ENCODE data around the gene ATXN7L3. TPM values are rescaled to one million over a fixed set of nuclear protein-coding genes. Genes with fewer than 3 reads are reported as not detected.

ATXN7L3 gene
- total and polyA plus RNA-seq, 4 donors, result 41.9 to 118 (median 78.4) TPM

- Histone ChIP-seq H3K4me1 (ENCODE audit: control insufficient read depth, insufficient read depth, low read length) (peaks cover 38% of the 10 kb centered on the region), H3K27ac (ENCODE audit: low read depth, low read length) (no peak overlapping the region)
These were observed 19.5 kb upstream of the ATXN7L3 start for GRCh38 chr17:44219108-44219615.

GRCh38 chr17:44218344-44219107, 18.8 kb upstream of the ATXN7L3 start:
- Histone ChIP-seq H3K36me3 (ENCODE audit: control insufficient read depth, insufficient read depth, low read length) (peaks cover 47% of the 10 kb centered on the region), H3K9me3 (ENCODE audit: control insufficient read depth, insufficient read depth, low read length) (no peaks in the 10 kb centered on the region), H3K4me1 (ENCODE audit: control insufficient read depth, insufficient read depth, low read length) (peaks cover 31% of the 10 kb centered on the region), H3K27ac (ENCODE audit: low read depth, low read length) (peak overlapping the region; percentile 65), H3K27me3 (ENCODE audit: control insufficient read depth, insufficient read depth, low read length) (no peaks in the 10 kb centered on the region), H3K4me3 (ENCODE audit: low read depth, low read length) (peak overlapping the region; percentile 59)
- under 1% methylated on average over 52 of the region's 89 CpGs for WGBS (ENCODE audit: insufficient coverage)
- DNase-seq (ENCODE audit: low read depth in 4 of 6, low spot score in 6 of 6), result peak in 3 of 6 donors; percentile 87 to 97 (median 97)

More at GRCh38 chr17:44219108-44219615, 19.5 kb upstream of the ATXN7L3 start:
- DNase-seq (ENCODE audit: low read depth in 4 of 6, low spot score in 6 of 6), result peak in 3 of 6 donors; percentile 52 to 88 (median 78)
- Histone ChIP-seq H3K9me3 (ENCODE audit: control insufficient read depth, insufficient read depth, low read length) (no peaks in the 10 kb centered on the region), H3K4me3 (ENCODE audit: low read depth, low read length) (peak overlapping the region; percentile 21), H3K27me3 (ENCODE audit: control insufficient read depth, insufficient read depth, low read length) (no peaks in the 10 kb centered on the region), H3K36me3 (ENCODE audit: control insufficient read depth, insufficient read depth, low read length) (peaks cover 41% of the 10 kb centered on the region)
- WGBS (ENCODE audit: insufficient coverage), result under 1% methylated on average over 73 of the region's 73 CpGs

- no peaks in the 10 kb centered on the region for H3K27me3 ChIP-seq (ENCODE audit: control insufficient read depth, insufficient read depth, low read length)
These were observed 18.2 kb upstream of the ATXN7L3 start for GRCh38 chr17:44217738-44218343.

GRCh38 chr17:44216694-44217093, 17.0 kb upstream of the ATXN7L3 start:
- H3K27ac ChIP-seq (ENCODE audit: low read depth, low read length), result no peak overlapping the region
- DNase-seq (ENCODE audit: low read depth in 4 of 6, low spot score in 6 of 6), result peak in 1 of 6 donors; percentile 1
- WGBS (ENCODE audit: insufficient coverage), result 73% methylated on average over 5 of the region's 5 CpGs
- H3K4me3 ChIP-seq (ENCODE audit: low read depth, low read length), result no peak overlapping the region
- H3K36me3 ChIP-seq (ENCODE audit: control insufficient read depth, insufficient read depth, low read length), result peaks cover 66% of the 10 kb centered on the region
- no peaks in the 10 kb centered on the region for H3K27me3 ChIP-seq (ENCODE audit: control insufficient read depth, insufficient read depth, low read length)
- H3K4me1 ChIP-seq (ENCODE audit: control insufficient read depth, insufficient read depth, low read length), result peaks cover 14% of the 10 kb centered on the region
- H3K9me3 ChIP-seq (ENCODE audit: control insufficient read depth, insufficient read depth, low read length), result no peaks in the 10 kb centered on the region

More at GRCh38 chr17:44217738-44218343, 18.2 kb upstream of the ATXN7L3 start:
- Histone ChIP-seq H3K36me3 (ENCODE audit: control insufficient read depth, insufficient read depth, low read length) (peaks cover 54% of the 10 kb centered on the region), H3K4me1 (ENCODE audit: control insufficient read depth, insufficient read depth, low read length) (peaks cover 25% of the 10 kb centered on the region), H3K9me3 (ENCODE audit: control insufficient read depth, insufficient read depth, low read length) (no peaks in the 10 kb centered on the region), H3K27ac (ENCODE audit: low read depth, low read length) (peak overlapping the region; percentile 65), H3K4me3 (ENCODE audit: low read depth, low read length) (peak overlapping the region; percentile 59)
- 2% methylated on average over 10 of the region's 10 CpGs for WGBS (ENCODE audit: insufficient coverage)
- no peak for DNase-seq (ENCODE audit: low read depth in 4 of 6, low spot score in 6 of 6)

DNA sequence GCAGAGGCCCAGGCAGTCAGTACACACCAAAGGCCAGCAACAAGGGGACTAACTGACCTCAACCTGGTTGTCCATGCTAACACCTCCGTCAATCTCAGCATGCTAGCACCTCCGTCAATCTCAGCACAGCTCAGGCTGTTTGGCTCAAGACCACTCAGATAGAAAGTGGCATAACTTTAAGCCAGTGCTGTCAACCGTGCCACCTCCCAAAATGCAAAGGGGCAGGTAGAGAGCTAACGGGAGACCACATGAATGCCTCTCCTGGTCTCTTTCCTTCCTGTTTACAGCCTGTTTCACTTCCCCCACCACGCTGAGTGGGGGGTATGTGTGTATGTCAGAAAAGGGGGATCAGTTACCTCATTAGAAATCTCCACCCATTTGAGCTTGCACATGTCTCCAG, 16.5 kb upstream of the ATXN7L3 start:
- no peaks in the 10 kb centered on the region for H3K9me3 ChIP-seq (ENCODE audit: control insufficient read depth, insufficient read depth, low read length)
- no peak for DNase-seq (ENCODE audit: low read depth in 4 of 6, low spot score in 6 of 6)
- no peak overlapping the region for H3K4me3 ChIP-seq (ENCODE audit: low read depth, low read length)
- H3K27me3 ChIP-seq (ENCODE audit: control insufficient read depth, insufficient read depth, low read length), result no peaks in the 10 kb centered on the region
- H3K27ac ChIP-seq (ENCODE audit: low read depth, low read length), result no peak overlapping the region
- peaks cover 71% of the 10 kb centered on the region for H3K36me3 ChIP-seq (ENCODE audit: control insufficient read depth, insufficient read depth, low read length)
- peaks cover 17% of the 10 kb centered on the region for H3K4me1 ChIP-seq (ENCODE audit: control insufficient read depth, insufficient read depth, low read length)
- 94% methylated on average over 2 of the region's 5 CpGs for WGBS (ENCODE audit: insufficient coverage)

DNA sequence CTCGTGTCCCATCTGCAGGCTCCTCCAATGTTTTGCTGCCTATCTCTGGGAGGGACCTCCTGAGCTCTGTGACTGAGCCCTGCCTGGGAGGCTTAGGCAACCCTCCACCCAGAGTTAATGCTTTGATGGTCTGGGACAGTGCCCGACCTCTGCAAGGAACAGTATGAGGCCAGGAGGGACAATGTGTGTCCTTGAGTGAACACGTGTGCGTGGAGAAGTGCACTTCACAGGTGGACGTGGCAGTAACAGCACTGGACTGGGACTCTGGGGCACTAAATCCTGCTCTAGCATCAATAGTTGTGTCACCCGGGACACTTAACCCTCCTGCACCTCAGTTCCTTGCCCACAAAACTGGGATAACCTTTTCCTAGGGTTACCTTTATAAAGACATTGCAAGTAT, 15.2 kb upstream of the ATXN7L3 start:
- WGBS (ENCODE audit: insufficient coverage), result 86% methylated on average over 6 of the region's 6 CpGs
- no peak for DNase-seq (ENCODE audit: low read depth in 4 of 6, low spot score in 6 of 6)

GRCh38 chr17:44214230-44214494, 14.5 kb upstream of the ATXN7L3 start:
- WGBS (ENCODE audit: insufficient coverage), result 100% methylated on average over 1 of the region's 1 CpG
- Histone ChIP-seq H3K27ac (ENCODE audit: low read depth, low read length) (no peak overlapping the region), H3K36me3 (ENCODE audit: control insufficient read depth, insufficient read depth, low read length) (peaks cover 91% of the 10 kb centered on the region), H3K4me3 (ENCODE audit: low read depth, low read length) (no peak overlapping the region), H3K9me3 (ENCODE audit: control insufficient read depth, insufficient read depth, low read length) (no peaks in the 10 kb centered on the region), H3K4me1 (ENCODE audit: control insufficient read depth, insufficient read depth, low read length) (peaks cover 27% of the 10 kb centered on the region), H3K27me3 (ENCODE audit: control insufficient read depth, insufficient read depth, low read length) (no peaks in the 10 kb centered on the region)
- no peak for DNase-seq (ENCODE audit: low read depth in 4 of 6, low spot score in 6 of 6)

More for the DNA sequence above, 15.2 kb upstream of the ATXN7L3 start:
- H3K27me3 ChIP-seq (ENCODE audit: control insufficient read depth, insufficient read depth, low read length), result no peaks in the 10 kb centered on the region
- H3K4me1 ChIP-seq (ENCODE audit: control insufficient read depth, insufficient read depth, low read length), result peaks cover 27% of the 10 kb centered on the region
- H3K9me3 ChIP-seq (ENCODE audit: control insufficient read depth, insufficient read depth, low read length), result no peaks in the 10 kb centered on the region
- H3K4me3 ChIP-seq (ENCODE audit: low read depth, low read length), result no peak overlapping the region
- H3K36me3 ChIP-seq (ENCODE audit: control insufficient read depth, insufficient read depth, low read length), result peaks cover 84% of the 10 kb centered on the region
- H3K27ac ChIP-seq (ENCODE audit: low read depth, low read length), result no peak overlapping the region

- Histone ChIP-seq H3K9me3 (ENCODE audit: control insufficient read depth, insufficient read depth, low read length) (no peaks in the 10 kb centered on the region), H3K4me3 (ENCODE audit: low read depth, low read length) (no peak overlapping the region), H3K27me3 (ENCODE audit: control insufficient read depth, insufficient read depth, low read length) (no peaks in the 10 kb centered on the region), H3K36me3 (ENCODE audit: control insufficient read depth, insufficient read depth, low read length) (peaks cover 96% of the 10 kb centered on the region), H3K4me1 (ENCODE audit: control insufficient read depth, insufficient read depth, low read length) (peaks cover 27% of the 10 kb centered on the region), H3K27ac (ENCODE audit: low read depth, low read length) (no peak overlapping the region)
- WGBS (ENCODE audit: insufficient coverage), result 68% methylated on average over 11 of the region's 15 CpGs
- no peak for DNase-seq (ENCODE audit: low read depth in 4 of 6, low spot score in 6 of 6)
These were observed 13.9 kb upstream of the ATXN7L3 start for GRCh38 chr17:44213403-44214229.

GRCh38 chr17:44212507-44213402, 13.1 kb upstream of the ATXN7L3 start:
- Histone ChIP-seq H3K4me1 (ENCODE audit: control insufficient read depth, insufficient read depth, low read length) (peaks cover 22% of the 10 kb centered on the region), H3K9me3 (ENCODE audit: control insufficient read depth, insufficient read depth, low read length) (no peaks in the 10 kb centered on the region), H3K27me3 (ENCODE audit: control insufficient read depth, insufficient read depth, low read length) (no peaks in the 10 kb centered on the region), H3K27ac (ENCODE audit: low read depth, low read length) (no peak overlapping the region), H3K4me3 (ENCODE audit: low read depth, low read length) (no peak overlapping the region), H3K36me3 (ENCODE audit: control insufficient read depth, insufficient read depth, low read length) (peaks cover 100% of the 10 kb centered on the region)
- no peak for DNase-seq (ENCODE audit: low read depth in 4 of 6, low spot score in 6 of 6)
- 70% methylated on average over 19 of the region's 31 CpGs for WGBS (ENCODE audit: insufficient coverage)

All from spinal cord (tissue), 10 donors.